Hepatocyte (in vitro differentiated cells): ENCODE data around the gene B4GALT5. TPM values are rescaled to one million over a fixed set of nuclear protein-coding genes. Genes with fewer than 3 reads are reported as not detected.

ENCODE experiments used
- DNase-seq: peaks from one replicate; pipeline ENCODE4 v3.0.0-alpha.2; 2016; ENCODE audit warnings: low spot score
- H2AFZ ChIP-seq: fragments of 200-600 bp; sonication (generic); 2 replicates; pipeline ENCODE4 v1.6.0; 2016; ENCODE audit warnings: antibody characterized with exemption, mild to moderate bottlenecking
- H3K27ac ChIP-seq: fragments of 200-600 bp; sonication (generic); 2 replicates; pipeline ENCODE4 v1.5.1; 2016; ENCODE audit warnings: mild to moderate bottlenecking
- H3K27me3 ChIP-seq: fragments of 200-600 bp; sonication (generic); 2 replicates; pipeline ENCODE4 v1.6.1; 2016
- H3K36me3 ChIP-seq: fragments of 200-600 bp; sonication (generic); replicated peaks from 2 replicates; pipeline ENCODE4 v1.5.1; 2016; ENCODE audit warnings: low read depth; ENCODE audit not compliant: insufficient read depth
- H3K4me1 ChIP-seq: fragments of 200-600 bp; sonication (generic); 2 replicates; pipeline ENCODE4 v1.5.1; 2016; ENCODE audit warnings: mild to moderate bottlenecking, moderate library complexity; ENCODE audit not compliant: insufficient read depth
- H3K4me2 ChIP-seq: fragments of 200-600 bp; sonication (generic); 2 replicates; pipeline ENCODE4 v1.6.0; 2016
- H3K4me3 ChIP-seq: fragments of 200-600 bp; sonication (generic); 2 replicates; pipeline ENCODE4 v1.5.1; 2016; ENCODE audit warnings: mild to moderate bottlenecking
- H3K79me2 ChIP-seq: fragments of 200-600 bp; sonication (generic); 2 replicates; pipeline ENCODE4 v1.6.0; 2017; ENCODE audit warnings: mild to moderate bottlenecking
- H3K9me2 ChIP-seq: fragments of 200-600 bp; sonication (generic); replicated peaks from 2 replicates; pipeline ENCODE4 v1.6.0; 2017; ENCODE audit warnings: mild to moderate bottlenecking; ENCODE audit not compliant: insufficient read depth
- H3K9me3 ChIP-seq: fragments of 200-600 bp; sonication (generic); 2 replicates; pipeline ENCODE4 v1.5.1; 2016; ENCODE audit warnings: low read depth, mild to moderate bottlenecking
- H4K20me1 ChIP-seq: fragments of 200-600 bp; sonication (generic); 2 replicates; pipeline ENCODE4 v1.6.0; 2016; ENCODE audit warnings: mild to moderate bottlenecking; ENCODE audit not compliant: insufficient read depth, poor library complexity, severe bottlenecking
- CTCF ChIP-seq: fragments of 200-600 bp; sonication (generic); IDR thresholded peaks from 2 replicates; pipeline ENCODE4 v1.5.1; 2016; ENCODE audit warnings: antibody characterized with exemption, mild to moderate bottlenecking; ENCODE audit not compliant: poor library complexity
- EZH2 ChIP-seq: fragments of 200-600 bp; sonication (generic); IDR thresholded peaks from 2 replicates; pipeline ENCODE4 v1.6.1; 2016; ENCODE audit warnings: antibody characterized with exemption, mild to moderate bottlenecking, borderline replicate concordance
- EZH2phosphoT487 ChIP-seq: fragments of 200-600 bp; sonication (generic); IDR thresholded peaks from one replicate; pipeline ENCODE4 v1.6.1; 2018; ENCODE audit warnings: antibody characterized with exemption, mild to moderate bottlenecking, low read depth, moderate library complexity; ENCODE audit not compliant: unreplicated experiment, severe bottlenecking
- WGBS: methylation state at CpG from one replicate; pipeline ENCODE4 v1.1.6; 2016; ENCODE audit warnings: low lambda C conversion rate; ENCODE audit errors: missing lambda C conversion rate; 5-methylcytosine and 5-hydroxymethylcytosine counted together
- polyA plus RNA-seq: library from polyadenylated mRNA; unstranded; fragments of >200 nt; fragmentation: Nextera tagmentation; extraction: Ambion mirVana; gene quantifications from 2 replicates; pipeline ENCODE4 v1.2.1, GENCODE V29; 2016
- total RNA-seq: library from RNA; depleted of rRNA; stranded (reverse); fragments of >200 nt; gene quantifications from 2 replicates; pipeline ENCODE4 v1.2.3, GENCODE V29; 2014

Gene B4GALT5
- total and polyA plus RNA-seq, 2 experiments from 2014 or later, result 12.9 to 41.8 TPM

DNA sequence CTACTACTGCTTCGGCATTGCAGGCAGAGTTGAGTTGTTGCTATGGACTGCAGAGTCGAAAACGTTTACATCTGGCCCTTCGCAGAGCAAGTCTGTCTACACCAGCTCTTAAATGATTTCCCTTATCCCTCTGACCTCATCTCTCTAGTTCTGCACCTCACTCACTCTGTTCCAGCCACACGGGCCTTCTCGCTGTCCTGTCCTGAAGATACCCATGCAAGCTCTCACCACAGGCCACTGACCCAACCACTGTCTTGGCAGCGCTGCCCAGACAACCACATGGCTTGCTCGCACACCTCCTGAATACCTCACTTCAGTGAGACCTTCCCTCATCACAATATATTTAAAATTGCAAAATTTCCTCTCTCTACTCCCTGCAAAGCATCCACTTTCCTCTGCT lies 31.4 kb downstream of the B4GALT5 start:
- 92% methylated on average over 8 of the region's 8 CpGs for WGBS
- Histone ChIP-seq H3K36me3 (no peaks in the 10 kb centered on the region), H3K4me1 (peaks cover 60% of the 10 kb centered on the region), H3K27me3 (no peaks in the 10 kb centered on the region), H3K4me3 (no peak overlapping the region), H3K9me2 (no peaks in the 10 kb centered on the region), H3K27ac (peak overlapping the region; percentile 76), H3K4me2 (no peak overlapping the region), H2AFZ (no peak overlapping the region), H4K20me1 (peaks cover 4% of the 10 kb centered on the region), H3K9me3 (no peaks in the 10 kb centered on the region), H3K79me2 (peaks cover 100% of the 10 kb centered on the region)
- TF ChIP-seq CTCF (no peak), EZH2 (no peak), EZH2phosphoT487 (no peak)
- DNase-seq, result no peak

DNA sequence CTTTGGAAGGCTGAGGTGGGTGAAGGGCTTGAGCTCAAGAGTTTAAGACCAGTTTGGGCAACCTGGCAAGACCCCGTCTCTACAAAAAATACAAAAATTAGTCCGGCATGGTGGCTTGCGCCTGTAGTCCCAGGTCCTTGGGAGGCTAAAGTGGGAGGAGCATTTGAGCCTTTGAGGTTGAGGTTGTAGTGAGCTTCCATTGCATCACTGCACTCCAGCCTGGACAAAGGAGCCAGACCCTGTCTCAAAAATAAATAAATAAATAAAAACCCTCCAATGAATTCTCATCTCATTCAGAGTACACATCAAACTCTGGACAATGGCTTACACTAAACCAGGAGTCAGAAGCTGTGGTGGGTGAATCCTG lies 31.8 kb downstream of the B4GALT5 start:
- no peak overlapping the region for H3K4me3 ChIP-seq
- no peak overlapping the region for H2AFZ ChIP-seq
- H3K4me1 ChIP-seq, result peaks cover 64% of the 10 kb centered on the region
- DNase-seq, result no peak
- no peaks in the 10 kb centered on the region for H3K27me3 ChIP-seq
- H3K9me2 ChIP-seq, result no peaks in the 10 kb centered on the region
- TF ChIP-seq CTCF (no peak), EZH2phosphoT487 (no peak), EZH2 (no peak)
- H3K4me2 ChIP-seq, result peak overlapping the region; percentile 13
- H3K9me3 ChIP-seq, result no peaks in the 10 kb centered on the region
- H3K79me2 ChIP-seq, result peaks cover 100% of the 10 kb centered on the region
- H3K36me3 ChIP-seq, result no peaks in the 10 kb centered on the region
- peaks cover 4% of the 10 kb centered on the region for H4K20me1 ChIP-seq
- WGBS, result 100% methylated on average over 3 of the region's 3 CpGs
- peak overlapping the region; percentile 76 for H3K27ac ChIP-seq

- Histone ChIP-seq H3K36me3 (no peaks in the 10 kb centered on the region), H4K20me1 (no peaks in the 10 kb centered on the region), H3K27ac (peak overlapping the region; percentile 95), H3K79me2 (peaks cover 98% of the 10 kb centered on the region), H3K4me2 (peak overlapping the region; percentile 52), H3K4me1 (peaks cover 76% of the 10 kb centered on the region), H3K4me3 (no peak overlapping the region), H3K27me3 (no peaks in the 10 kb centered on the region), H2AFZ (no peak overlapping the region), H3K9me2 (no peaks in the 10 kb centered on the region), H3K9me3 (no peaks in the 10 kb centered on the region)
- 78% methylated on average over 6 of the region's 6 CpGs for WGBS
- TF ChIP-seq EZH2, result no peak
- no peak for DNase-seq
Measured at GRCh38 chr20:49680484-49680883, 33.2 kb downstream of the B4GALT5 start.

DNA sequence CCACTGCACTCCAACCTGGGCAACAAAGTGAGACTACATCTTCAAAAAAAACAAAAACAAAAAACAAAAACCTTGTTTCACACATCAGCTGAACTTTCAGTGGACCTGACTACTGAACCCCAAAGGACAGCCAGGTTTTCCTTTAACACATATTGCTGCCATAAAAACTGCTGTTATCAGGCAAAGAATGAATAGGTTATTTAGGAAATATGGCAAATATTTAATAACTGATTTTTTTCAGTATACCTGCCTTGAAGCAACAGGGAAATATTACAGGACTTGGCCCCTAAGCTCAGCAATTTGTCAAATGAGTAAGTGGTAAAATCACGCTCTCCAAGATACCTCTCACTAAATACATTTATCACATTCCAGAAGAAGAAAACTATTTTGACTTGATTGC lies 34.0 kb downstream of the B4GALT5 start:
- Histone ChIP-seq H3K9me3 (no peaks in the 10 kb centered on the region), H4K20me1 (no peaks in the 10 kb centered on the region), H3K27ac (peak overlapping the region; percentile 95), H3K4me3 (no peak overlapping the region), H3K9me2 (no peaks in the 10 kb centered on the region), H3K36me3 (no peaks in the 10 kb centered on the region), H2AFZ (no peak overlapping the region), H3K4me2 (peak overlapping the region; percentile 52), H3K79me2 (peaks cover 95% of the 10 kb centered on the region), H3K27me3 (no peaks in the 10 kb centered on the region), H3K4me1 (peaks cover 74% of the 10 kb centered on the region)
- no peak for DNase-seq
- 72% methylated on average over 1 of the region's 1 CpG for WGBS
- TF ChIP-seq EZH2 (no peak), EZH2phosphoT487 (no peak), CTCF (no peak)
